C4-2B (cell line): Measurements from ENCODE around the gene SMYD4.
"Not testable (repeated sequence)": the region's sequence is repeated elsewhere in the genome, so short reads cannot be mapped to it uniquely, and the experiment has no call there.

Source experiments
- H3K27ac ChIP-seq: fragments of 450-650 bp; 2 replicates; pipeline ENCODE4 v1.5.1; 2017
- ZFX ChIP-seq: fragments of 450-650 bp; IDR thresholded peaks from 2 replicates; pipeline ENCODE4 v1.6.1; 2017
- TF ChIP-seq, protein P1 (sequence below): fragments of 450-650 bp; conservative IDR thresholded peaks from 2 replicates; pipeline ENCODE4 v1.5.1; 2017; ENCODE audit warnings: mild to moderate bottlenecking

SMYD4 gene

DNA sequence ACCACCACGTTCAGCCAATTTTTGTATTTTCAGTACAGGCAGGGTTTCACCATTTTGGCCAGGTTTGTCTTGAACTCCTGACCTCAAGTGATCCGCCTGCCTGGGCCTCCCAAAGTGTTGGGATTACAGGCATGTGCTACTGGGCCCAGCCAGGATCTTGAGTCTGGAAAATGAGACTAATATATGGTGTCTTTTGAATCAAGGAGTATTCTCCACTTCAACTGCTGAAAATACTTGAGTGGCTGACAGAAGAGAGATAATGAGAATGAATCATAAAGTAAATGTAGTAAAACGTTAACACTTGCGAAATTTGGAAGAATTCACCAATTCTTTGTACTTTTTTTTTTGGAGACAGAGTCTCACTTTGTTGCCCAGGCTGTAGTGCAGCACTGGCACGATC lies 16.6 kb downstream of the SMYD4 start:
- H3K27ac ChIP-seq = no peak overlapping the region
- TF ChIP-seq, protein P1, sequence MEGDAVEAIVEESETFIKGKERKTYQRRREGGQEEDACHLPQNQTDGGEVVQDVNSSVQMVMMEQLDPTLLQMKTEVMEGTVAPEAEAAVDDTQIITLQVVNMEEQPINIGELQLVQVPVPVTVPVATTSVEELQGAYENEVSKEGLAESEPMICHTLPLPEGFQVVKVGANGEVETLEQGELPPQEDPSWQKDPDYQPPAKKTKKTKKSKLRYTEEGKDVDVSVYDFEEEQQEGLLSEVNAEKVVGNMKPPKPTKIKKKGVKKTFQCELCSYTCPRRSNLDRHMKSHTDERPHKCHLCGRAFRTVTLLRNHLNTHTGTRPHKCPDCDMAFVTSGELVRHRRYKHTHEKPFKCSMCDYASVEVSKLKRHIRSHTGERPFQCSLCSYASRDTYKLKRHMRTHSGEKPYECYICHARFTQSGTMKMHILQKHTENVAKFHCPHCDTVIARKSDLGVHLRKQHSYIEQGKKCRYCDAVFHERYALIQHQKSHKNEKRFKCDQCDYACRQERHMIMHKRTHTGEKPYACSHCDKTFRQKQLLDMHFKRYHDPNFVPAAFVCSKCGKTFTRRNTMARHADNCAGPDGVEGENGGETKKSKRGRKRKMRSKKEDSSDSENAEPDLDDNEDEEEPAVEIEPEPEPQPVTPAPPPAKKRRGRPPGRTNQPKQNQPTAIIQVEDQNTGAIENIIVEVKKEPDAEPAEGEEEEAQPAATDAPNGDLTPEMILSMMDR = no peak
- TF ChIP-seq ZFX = no peak

DNA sequence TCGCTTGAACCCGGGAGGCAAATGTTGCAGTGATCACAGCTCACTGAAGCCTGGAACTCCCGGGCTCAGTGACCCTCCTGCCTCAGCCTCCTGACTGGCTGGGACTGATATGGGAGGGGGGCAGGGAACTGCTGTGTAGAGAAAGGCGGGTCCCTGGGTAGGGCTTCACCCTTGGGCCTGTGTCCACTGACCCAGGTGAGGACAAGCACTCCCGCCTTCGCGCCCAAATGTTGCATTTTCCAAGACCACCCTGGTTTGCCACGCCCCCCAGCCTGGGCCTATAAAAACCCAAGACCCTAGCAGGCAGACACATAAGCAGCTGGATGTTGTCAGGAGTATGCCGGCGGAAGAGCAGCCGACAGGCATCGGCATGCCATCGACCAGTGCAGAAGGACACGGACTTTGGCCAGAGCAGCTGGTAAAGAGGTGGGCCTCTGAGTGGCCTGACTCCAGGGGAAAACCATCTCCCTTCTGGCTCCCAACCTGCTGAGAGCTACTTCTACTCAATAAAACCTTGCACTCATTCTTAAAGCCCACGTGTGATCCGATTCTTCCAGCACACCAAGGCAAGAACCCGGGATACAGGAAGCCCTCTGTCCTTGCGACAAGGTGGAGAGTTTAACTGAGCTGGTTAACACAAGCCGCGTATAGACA lies 19.1 kb downstream of the SMYD4 start:
- no peak for TF ChIP-seq ZFX
- TF ChIP-seq, protein P1 = no peak
- H3K27ac ChIP-seq = no peak overlapping the region

DNA sequence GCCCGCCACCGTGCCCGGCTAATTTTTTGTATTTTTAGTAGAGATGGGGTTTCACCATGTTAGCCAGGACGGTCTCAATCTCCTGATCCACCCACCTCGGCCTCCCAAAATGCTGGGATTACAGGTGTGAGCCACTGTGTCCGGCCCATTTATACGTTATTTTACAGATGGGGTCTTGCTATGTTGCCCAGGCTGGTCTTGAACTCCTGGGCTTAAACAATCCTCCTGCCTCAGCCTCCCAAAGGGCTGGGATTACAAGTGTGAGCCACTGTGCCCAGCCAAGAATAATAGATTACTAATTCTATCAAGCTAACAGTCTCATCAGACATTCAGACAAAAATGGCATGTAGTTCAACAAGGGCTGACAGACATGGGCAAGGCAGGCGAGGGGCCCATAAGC lies 19.9 kb downstream of the SMYD4 start:
- H3K27ac ChIP-seq = not testable (repeated sequence)

DNA sequence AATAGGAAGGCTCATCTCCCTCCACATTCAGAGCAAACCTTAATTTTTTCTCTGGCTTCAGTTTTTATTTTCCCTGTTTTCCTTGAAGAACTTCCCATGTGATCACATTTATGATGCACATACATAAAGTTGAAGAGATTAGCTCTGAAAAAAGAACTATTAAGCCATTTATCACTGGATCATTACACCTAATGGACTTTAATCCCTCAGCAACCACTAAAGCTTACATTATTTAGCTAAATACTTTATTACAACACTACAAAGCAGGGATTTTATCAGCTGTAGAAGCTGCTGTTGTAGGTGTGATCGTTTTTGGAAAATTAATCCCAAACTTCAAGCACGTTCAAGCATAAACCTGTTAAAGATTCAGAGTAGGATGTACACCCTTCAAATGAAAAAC lies 21.1 kb downstream of the SMYD4 start:
- TF ChIP-seq ZFX = no peak
- TF ChIP-seq, protein P1 = no peak
- no peak overlapping the region for H3K27ac ChIP-seq

DNA sequence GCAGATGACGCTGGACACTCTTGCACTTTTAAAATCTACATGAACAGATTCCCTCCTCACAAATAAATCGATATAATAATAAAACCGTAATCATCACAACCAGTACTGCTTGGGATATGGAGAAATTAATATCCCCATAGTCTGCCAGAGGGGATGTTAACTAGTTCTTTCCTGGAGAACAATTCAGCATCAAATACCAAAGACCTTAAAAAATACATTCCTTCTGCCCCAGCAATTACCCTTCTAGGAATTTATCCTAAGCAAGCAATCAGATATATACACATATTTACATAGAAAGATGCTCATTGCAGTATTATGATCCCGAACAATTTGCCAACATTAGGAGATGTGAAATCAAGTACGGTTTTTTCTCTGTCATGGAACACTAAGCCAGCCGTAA lies 21.8 kb downstream of the SMYD4 start:
- H3K27ac ChIP-seq = no peak overlapping the region
- no peak for TF ChIP-seq ZFX
- TF ChIP-seq, protein P1 = no peak

DNA sequence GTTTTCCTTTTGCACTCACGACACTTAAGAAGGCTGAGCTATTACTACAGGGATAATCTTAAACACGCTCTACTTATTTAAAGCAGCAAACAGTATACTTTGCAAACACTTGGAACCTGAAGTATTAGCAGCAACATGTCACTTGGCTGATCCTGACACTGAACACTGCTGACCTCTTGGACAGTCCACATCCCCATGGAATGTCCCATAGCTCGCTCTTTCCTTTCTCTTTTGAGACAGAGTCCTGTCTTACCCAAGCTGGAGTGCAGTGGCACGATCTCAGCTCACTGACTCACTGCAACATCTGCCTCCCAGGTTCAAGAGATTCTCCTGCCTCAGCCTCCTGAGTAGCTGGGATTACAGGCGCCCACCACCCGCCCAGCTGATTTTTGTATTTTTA lies 26.4 kb downstream of the SMYD4 start:
- TF ChIP-seq ZFX = no peak

DNA sequence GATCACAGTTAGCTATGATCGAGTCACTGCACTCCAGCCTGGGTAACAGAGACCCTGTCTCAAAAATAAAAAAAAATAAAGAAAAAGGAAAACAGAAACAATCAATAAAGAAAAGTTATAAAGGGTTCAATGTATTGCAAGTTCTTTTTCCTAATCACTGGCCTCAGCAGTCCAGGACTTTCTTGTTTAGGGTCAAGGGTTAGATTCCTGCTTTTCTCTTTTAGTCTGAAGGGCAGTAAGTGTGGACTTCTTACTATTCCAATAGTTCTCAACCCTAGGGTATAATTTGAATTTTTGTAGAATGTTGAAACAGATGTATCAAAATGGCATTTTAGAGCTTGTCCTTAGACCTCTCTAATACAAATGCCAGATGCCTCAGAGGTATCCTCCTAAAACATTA lies 27.3 kb downstream of the SMYD4 start:
- TF ChIP-seq, protein P1 = no peak
- TF ChIP-seq ZFX = no peak
- no peak overlapping the region for H3K27ac ChIP-seq

More for the DNA sequence above, 26.4 kb downstream of the SMYD4 start:
- no peak overlapping the region for H3K27ac ChIP-seq

DNA sequence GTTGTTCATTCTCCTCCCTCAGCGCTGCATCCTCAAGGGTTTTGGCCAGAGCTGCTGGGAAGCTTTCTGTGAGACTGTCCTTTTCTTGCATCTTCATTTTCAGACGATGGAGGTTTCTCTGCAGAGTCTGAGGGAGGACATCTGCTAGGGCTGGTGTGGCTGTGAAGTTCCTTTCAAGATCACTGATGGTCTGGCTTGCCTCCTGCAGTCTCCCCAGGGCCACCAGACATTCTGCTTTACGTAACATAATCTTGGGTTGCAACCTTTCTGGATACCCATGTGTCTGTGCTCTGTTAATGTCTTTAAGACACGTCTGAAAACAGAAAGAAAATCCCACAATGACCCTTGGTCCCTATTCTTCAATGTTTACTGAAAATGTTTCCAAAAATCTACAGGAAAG lies 29.0 kb downstream of the SMYD4 start:
- H3K27ac ChIP-seq = no peak overlapping the region
- TF ChIP-seq, protein P1 = no peak
- TF ChIP-seq ZFX = no peak
